Neural cell (in vitro differentiated cells): ENCODE data around the gene CLCN1.

ENCODE experiments used
- CTCF ChIP-seq: fragments of 450-650 bp; IDR thresholded peaks from 2 replicates; pipeline ENCODE4 v1.5.1; 2014; ENCODE audit warnings: antibody characterized with exemption, mild to moderate bottlenecking, moderate library complexity; ENCODE audit not compliant: poor library complexity, severe bottlenecking
- RAD21 ChIP-seq: fragments of 450-650 bp; conservative IDR thresholded peaks from 2 replicates; pipeline ENCODE4 v1.6.1; 2014; ENCODE audit warnings: antibody characterized with exemption, mild to moderate bottlenecking, moderate library complexity

- TF ChIP-seq CTCF (no peak), RAD21 (no peak)
These were observed 581 bp downstream of the CLCN1 start for GRCh38 chr7:143316492-143316891.
